KBM-7 (cell line): ENCODE measurements around the gene ELK4.

Experiments
- DNase-seq: peaks from one replicate; pipeline ENCODE4 v3.0.0-alpha.2; 2015
- in situ Hi-C: fragments of 300-500 bp; cut with MboI; formaldehyde crosslinking; loops from 2 replicates; pipeline ENCODE4 v1.14.3; 2020; ENCODE audit warnings: low sequenced_read_pairs, low pct_unique_long_range_greater_than_20kb, mixed read lengths

Gene ELK4

DNA sequence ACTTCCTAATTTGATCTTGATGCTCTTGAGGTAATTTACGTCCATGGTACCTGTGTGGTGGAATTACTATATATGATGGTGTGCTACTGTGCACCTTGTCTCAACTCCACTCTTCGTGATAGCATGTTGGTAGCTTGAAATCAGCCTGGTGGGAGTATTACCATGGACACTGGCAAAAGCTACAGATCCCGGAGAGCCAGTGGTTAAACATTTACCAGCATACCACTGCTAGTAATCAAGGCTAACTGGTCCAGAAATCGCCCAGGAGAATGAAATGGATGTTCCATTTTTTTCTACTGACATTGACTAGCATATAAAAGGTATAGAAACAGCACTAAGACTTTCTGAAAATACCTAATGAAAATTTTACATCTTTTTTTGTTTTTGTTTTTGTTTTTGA, 30.6 kb downstream of the ELK4 start:
- no peak for DNase-seq
- in situ Hi-C loops, result no loop called here

DNA sequence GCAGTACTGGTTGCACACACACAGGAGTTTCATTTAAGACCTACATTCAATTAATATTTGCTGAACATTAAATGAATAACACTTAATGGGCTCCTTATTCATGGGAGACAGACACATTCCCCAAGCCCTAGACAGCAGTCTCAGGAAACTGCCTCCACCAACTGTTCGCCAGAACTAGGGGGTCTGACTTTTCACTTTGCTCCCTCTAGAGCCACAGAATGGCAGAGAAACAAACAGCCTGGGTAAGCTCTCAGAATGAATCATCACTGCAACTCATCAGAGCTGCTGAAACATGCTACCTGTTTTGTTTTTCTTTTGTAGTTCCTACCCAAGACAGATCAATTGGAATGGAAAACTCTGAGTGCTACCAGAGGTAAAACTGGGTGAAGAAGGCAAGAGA, 31.7 kb downstream of the ELK4 start:
- DNase-seq, result no peak
- in situ Hi-C loops, result no loop called here

- in situ Hi-C loops, result no loop called here
- DNase-seq, result no peak
Observed at GRCh38 chr1:205599669-205600042, 32.2 kb downstream of the ELK4 start.

GRCh38 chr1:205598841-205599668, 32.8 kb downstream of the ELK4 start:
- in situ Hi-C loops, result no loop called here
- no peak for DNase-seq

DNA sequence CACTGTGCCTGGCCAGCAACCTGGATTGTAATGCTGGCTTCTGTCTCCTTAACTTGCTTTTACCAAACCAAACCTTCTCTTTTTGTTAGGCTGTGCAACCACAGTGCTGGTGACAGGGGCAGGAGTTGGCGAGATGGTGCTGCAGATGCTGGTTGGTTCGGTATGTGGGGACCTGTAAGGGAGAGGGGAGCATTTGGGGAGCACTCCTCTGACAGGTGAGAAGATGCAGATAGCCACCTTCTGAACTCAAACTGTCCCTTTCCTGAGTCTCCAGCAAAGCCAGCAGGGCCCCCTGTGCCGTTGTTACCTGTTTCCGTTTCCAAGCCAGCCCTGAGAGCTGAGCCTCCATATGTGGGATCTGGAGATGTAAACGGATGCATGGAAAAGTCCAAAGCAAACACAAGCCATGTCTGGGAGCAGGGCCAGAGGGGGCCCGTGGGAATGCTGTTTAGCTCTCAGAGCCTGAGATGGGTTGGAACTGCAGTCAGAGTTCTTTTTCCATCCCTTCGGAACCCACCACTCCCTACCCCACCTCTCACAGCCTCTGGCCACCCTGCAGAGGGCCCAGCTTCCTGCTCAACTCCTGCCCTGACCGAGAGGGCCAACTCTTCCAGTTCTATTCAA, 34.0 kb downstream of the ELK4 start:
- in situ Hi-C loops, result no loop called here
- no peak for DNase-seq

GRCh38 chr1:205596876-205597275, 34.9 kb downstream of the ELK4 start:
- no peak for DNase-seq
- in situ Hi-C loops, result no loop called here

- DNase-seq, result no peak
- in situ Hi-C loops, result no loop called here
Observed at GRCh38 chr1:205595861-205596260, 36.0 kb downstream of the ELK4 start.

- no peak for DNase-seq
- in situ Hi-C loops, result no loop called here
Observed at GRCh38 chr1:205595435-205595834, 36.4 kb downstream of the ELK4 start.

DNA sequence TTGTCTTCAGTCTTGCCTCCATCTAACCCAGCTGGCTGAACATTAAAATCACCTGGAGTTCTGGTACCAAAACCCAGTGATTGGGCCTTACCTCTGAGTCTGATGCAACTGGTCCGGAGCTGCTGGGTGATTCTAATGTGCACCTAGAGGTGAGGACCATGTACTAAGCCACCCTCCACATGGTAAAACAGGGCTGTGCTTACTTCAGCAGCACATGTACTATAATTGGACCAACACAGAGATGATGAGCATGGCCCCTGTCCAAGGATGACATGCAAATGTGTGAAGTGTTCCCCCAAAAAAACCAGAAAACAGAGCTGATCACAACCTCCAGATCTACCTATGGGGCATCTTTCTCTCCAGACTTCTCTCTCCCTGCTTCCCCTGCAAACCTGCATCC, 37.0 kb downstream of the ELK4 start:
- in situ Hi-C loops, result no loop called here
- no peak for DNase-seq

DNA sequence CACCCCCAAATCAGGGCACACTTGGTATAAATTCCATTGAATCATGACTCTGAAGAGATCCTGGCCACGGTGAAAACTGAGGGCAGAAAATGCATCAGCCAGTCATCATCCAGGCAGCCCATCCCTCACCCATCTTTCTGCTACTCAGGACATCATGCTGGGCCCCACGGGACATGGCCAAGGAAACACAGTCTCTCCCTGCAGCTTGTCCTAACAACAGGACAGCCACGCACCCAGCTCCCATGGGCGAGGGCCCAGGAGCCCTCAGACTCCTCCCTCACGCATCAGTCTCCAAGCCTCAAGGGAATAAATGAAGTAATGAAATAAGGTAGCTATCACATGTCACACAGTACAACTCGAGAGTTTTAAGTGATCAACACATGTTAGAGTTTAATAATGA, 37.8 kb downstream of the ELK4 start:
- no peak for DNase-seq
- in situ Hi-C loops, result no loop called here

GRCh38 chr1:205593532-205593931, 38.3 kb downstream of the ELK4 start:
- DNase-seq, result no peak
- in situ Hi-C loops, result no loop called here

DNA sequence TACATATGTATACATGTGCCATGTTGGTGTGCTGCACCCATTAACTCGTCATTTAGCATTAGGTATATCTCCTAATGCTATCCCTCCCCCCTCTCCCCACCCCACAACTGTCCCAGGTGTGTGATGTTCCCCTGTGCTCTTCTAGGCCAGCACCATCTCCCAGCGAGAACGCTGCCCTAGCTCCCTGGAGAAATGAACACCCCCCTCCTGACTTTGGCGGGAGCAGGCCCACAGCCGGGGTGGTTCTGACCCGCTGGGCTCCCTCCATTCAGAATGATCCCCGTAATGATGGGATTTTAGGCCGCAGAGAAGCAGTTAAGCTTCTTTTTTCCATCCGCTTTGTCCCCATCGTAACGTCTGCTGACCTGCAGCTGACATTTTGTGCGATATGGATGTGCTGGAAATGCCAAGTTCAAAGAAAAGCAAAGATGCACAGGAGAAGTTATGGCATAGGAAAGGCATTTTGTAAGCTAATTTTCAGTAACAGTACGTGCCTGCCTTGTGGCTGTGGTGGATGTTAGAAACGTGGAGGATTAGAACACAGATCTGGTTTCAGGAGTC, 39.3 kb downstream of the ELK4 start:
- in situ Hi-C loops, result no loop called here
- no peak for DNase-seq

DNA sequence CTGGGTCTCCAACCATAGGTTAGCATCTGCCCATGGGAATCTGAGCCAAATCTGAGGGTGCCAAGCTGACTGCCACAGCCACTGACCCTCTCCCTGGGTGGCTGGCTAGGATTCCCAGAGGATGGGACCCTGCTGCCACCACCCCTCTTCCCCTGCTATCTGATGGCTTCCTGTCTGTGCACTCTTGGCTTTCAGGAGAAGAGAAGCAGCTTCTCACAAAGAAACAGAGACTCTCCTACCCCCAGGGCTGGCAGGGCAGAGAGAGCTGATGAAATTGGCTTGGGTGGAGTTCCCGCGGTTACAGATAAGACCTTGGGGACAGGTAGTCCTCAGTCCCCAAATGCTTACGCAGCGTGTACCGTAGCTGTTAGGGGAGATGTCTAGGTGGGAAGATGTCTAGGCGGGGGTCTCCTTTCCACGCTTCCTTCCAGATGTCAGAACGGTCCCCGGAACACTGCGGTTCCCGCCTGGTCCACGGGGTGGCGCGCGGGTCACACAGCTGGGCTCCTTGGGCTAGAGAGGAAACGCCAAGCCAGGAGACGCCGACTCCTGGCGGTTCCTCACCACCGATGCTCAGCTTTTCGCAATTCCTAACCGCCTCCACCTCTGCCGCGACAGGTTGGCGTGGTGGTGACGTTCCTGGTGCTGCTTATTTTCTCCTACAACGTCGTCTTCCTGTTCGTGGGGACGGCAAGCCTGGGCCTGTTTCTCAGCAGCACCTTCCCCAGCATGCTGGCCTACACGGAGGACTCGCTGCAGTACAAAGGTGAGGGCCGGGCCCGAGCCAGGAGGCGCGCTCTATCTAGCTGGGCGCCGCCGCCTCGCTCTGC, 40.1 kb downstream of the ELK4 start:
- in situ Hi-C loops, result no loop called here
- peak; percentile 91 for DNase-seq

DNA sequence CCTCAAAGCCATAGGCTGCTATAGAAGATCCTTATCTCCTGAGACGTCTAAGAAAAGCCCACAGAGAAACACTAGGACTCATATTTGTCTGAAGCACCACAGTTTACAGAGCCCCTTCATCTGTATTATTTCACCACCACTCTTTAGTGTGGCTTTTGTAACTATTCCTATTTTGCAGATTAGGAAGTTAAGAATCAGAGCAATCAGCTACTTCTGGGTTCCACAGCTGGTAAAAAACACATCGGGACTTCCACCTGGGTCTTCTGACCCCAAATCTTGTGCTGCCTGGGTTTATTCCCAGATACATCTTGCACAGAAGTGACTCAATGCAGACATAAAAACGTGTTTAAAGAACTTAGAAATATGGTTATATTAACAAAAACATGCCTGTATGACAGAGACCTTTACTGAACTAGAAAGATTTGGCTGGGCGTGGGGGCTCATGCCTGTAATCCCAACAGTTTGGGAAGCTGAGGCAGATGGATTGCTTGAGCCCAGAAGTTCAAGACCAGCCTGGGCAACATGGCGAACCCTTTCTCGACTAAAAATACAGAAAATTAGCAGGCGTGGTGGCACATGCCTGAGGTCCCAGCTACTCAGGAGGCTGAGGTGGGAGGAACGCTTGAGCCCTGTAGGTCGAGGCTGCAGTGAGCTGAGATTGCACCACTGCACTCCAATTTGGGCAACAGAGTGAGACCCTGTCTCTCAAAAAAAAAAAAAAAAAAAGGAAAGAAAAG, 40.9 kb downstream of the ELK4 start:
- in situ Hi-C loops, result no loop called here
- DNase-seq, result no peak

GRCh38 chr1:205590457-205590768, 41.4 kb downstream of the ELK4 start:
- in situ Hi-C loops, result no loop called here
- DNase-seq, result no peak

DNA sequence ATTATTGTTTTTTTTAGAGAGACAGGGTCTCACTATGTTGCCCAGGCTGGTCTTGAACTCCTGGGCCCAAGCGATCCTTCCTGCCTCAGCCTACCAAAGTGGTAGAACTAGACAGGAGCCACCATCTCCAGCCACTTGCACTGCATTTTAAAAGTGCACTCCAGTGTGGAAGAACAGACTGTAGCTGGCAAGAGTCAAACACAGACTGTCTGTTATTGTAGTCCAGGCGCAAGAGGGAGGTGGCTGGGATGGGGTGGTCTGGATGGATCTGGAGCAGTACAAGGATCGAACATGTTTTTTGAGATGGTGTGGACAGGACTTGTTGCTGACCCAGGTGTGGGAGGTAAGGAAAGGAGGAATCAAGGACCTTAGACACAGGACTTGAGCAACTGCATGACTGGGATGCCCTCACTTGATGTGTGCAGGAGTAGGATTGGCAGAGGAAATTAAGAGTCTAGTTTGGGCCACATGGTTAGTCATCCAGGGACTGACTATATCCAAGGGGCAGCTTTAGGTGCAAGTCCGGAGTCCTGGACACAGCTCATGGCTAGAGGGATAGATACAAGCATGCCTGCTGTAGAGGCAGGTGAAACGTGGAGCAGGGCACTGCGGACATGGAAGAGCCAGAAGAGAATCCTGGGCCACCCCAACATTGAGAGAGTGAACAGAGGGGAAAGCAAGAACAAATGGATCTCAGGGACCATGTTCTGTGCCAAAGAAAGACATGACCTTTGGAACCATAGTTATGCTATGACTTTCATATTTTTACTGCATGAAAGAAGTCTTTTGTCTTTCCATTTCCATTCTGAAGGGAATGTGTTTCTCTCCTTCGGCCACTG, 42.0 kb downstream of the ELK4 start:
- DNase-seq, result no peak
- in situ Hi-C loops, result no loop called here

GRCh38 chr1:205589046-205589445, 42.8 kb downstream of the ELK4 start:
- in situ Hi-C loops, result no loop called here
- no peak for DNase-seq

DNA sequence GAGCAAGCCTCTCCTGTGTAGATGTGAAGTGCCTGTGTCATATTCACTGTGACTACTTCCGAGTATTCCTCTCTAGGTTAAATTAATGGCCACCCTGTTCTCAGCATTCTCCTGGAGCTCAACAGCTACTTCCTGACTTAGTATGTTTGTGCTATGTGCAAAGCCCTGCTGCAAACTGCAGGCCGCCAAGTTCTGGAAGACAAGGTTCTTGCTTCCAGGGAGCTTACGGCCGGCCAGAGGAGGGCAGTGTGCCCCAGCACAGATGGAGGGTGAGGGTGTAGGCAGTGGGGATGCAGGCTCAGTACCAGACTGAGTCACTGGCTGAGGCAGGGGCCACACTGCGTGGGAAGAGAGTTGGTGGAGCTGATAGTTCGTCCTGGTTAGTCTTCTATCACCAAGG, 43.2 kb downstream of the ELK4 start:
- DNase-seq, result peak; percentile 53
- in situ Hi-C loops, result no loop called here

GRCh38 chr1:205587581-205587980, 44.2 kb downstream of the ELK4 start:
- no peak for DNase-seq

More at GRCh38 chr1:205587581-205587980, 44.2 kb downstream of the ELK4 start:
- in situ Hi-C loops, result no loop called here
